GM12878 (cell line): ENCODE measurements around the gene TMEM91. TPM values are rescaled to one million over a fixed set of nuclear protein-coding genes. Genes with fewer than 3 reads are reported as not detected.

Source experiments
- ATAC-seq: fragments of 200-7000 bp; cut with Tn5 transposase; 3 replicates; pipeline ENCODE4 v1.9.1; 2020; ENCODE audit warnings: mild to moderate bottlenecking, moderate library complexity
- BruUV-seq: library from RNA; stranded (reverse); fragments of 400-500 nt; replicated peaks from 2 replicates; lab custom pipeline; 2021; lab: Mats Ljungman, UMichigan
- CTCF ChIA-PET: fragments of 300-600 bp; sonication (Branson Sonifier 250); formaldehyde crosslinking; extraction: SDS; loops from one replicate; lab custom pipeline; 2021; ENCODE audit warnings: inconsistent platforms; lab: Yijun Ruan, JAX
- POLR2A ChIA-PET: fragments of 350-600 bp; formaldehyde crosslinking; extraction: SDS; loops from one replicate; lab custom pipeline; 2021; ENCODE audit warnings: inconsistent platforms; lab: Charles Lee
- RAD21 ChIA-PET: fragments of 300-600 bp; sonication (Branson Sonifier 250); formaldehyde crosslinking; loops from one replicate; lab custom pipeline; 2023; ENCODE audit warnings: antibody characterized with exemption; ENCODE audit not compliant: unreplicated experiment; lab: Charles Lee
- SMC1A ChIA-PET: fragments of 300-600 bp; sonication (Branson Sonifier 250); formaldehyde crosslinking; loops from one replicate; lab custom pipeline; 2023; ENCODE audit not compliant: unreplicated experiment, uncharacterized antibody; lab: Charles Lee
- DNase-seq: peaks from one replicate; pipeline ENCODE4 v3.0.0-alpha.2; 2011; ENCODE audit warnings: low read depth, low spot score
- FAIRE-seq: peaks from 3 replicates; lab custom pipeline; 2011; peaks lifted over from hg19 to GRCh38; lab: Jason Lieb, UNC
- H2AFZ ChIP-seq: 2 replicates; pipeline ENCODE4 v1.6.0; 2011; ENCODE audit warnings: low read depth, low read length, control low read depth; ENCODE audit not compliant: control insufficient read depth
- H3K27ac ChIP-seq: 2 replicates; pipeline ENCODE4 v1.5.1; 2011; ENCODE audit warnings: control low read depth; ENCODE audit not compliant: control insufficient read depth, insufficient read depth
- H3K27me3 ChIP-seq, 2 experiments: replicated peaks in 1 of 2; 2 replicates each; pipeline versions ENCODE4 v1.6.0 to v1.6.1; 2011; ENCODE audit warnings: low read length in 1 of 2; ENCODE audit not compliant: control insufficient read depth in 2 of 2, insufficient read depth in 2 of 2
- H3K36me3 ChIP-seq, 2 experiments: 2 replicates each; pipeline ENCODE4 v1.5.1; 2011; ENCODE audit warnings: low read length in 1 of 2; ENCODE audit not compliant: control insufficient read depth in 2 of 2, insufficient read depth in 2 of 2
- H3K4me1 ChIP-seq: 2 replicates; pipeline ENCODE4 v1.6.1; 2011; ENCODE audit warnings: mild to moderate bottlenecking, low read length, moderate library complexity, mixed read lengths; ENCODE audit not compliant: control insufficient read depth, insufficient read depth
- H3K4me2 ChIP-seq: 2 replicates; pipeline ENCODE4 v1.6.0; 2011; ENCODE audit warnings: control low read depth; ENCODE audit not compliant: control insufficient read depth, insufficient read depth
- H3K4me3 ChIP-seq: fragments of 200-600 bp; sonication (generic); 2 replicates; pipeline ENCODE4 v1.5.1; 2016
- H3K79me2 ChIP-seq: 2 replicates; pipeline ENCODE4 v1.6.0; 2011; ENCODE audit warnings: low read length; ENCODE audit not compliant: control insufficient read depth, insufficient read depth
- H3K9ac ChIP-seq: 2 replicates; pipeline ENCODE4 v1.8.0; 2011; ENCODE audit warnings: low read length, control low read depth, mixed read lengths; ENCODE audit not compliant: control insufficient read depth, insufficient read depth
- H3K9me3 ChIP-seq: replicated peaks from 3 replicates; pipeline ENCODE4 v1.5.1; 2011; ENCODE audit warnings: mild to moderate bottlenecking, low read length; ENCODE audit not compliant: control insufficient read depth, insufficient read depth
- H4K20me1 ChIP-seq: 2 replicates; pipeline ENCODE4 v1.6.0; 2011; ENCODE audit not compliant: control insufficient read depth, insufficient read depth
- ASH2L ChIP-seq: fragments of 300-600, 200-600 bp; sonication (generic); IDR thresholded peaks from 2 replicates; pipeline ENCODE4 v1.6.1; 2017; ENCODE audit warnings: low read depth, mild to moderate bottlenecking, borderline replicate concordance
- ATF2 ChIP-seq: IDR thresholded peaks from 2 replicates; pipeline ENCODE4 v1.6.1; 2012; ENCODE audit warnings: low read length, inconsistent platforms
- CBX5 ChIP-seq: sonication (generic); IDR thresholded peaks from 2 replicates; pipeline ENCODE4 v1.6.1; 2016; ENCODE audit warnings: low read depth, moderate library complexity, mild to moderate bottlenecking, inconsistent platforms
- GABPA ChIP-seq: IDR thresholded peaks from 2 replicates; pipeline ENCODE4 v1.6.1; 2014; ENCODE audit warnings: antibody characterized with exemption, low read depth, mild to moderate bottlenecking, inconsistent platforms
- IRF3 ChIP-seq: fragments of 450-650 bp; IDR thresholded peaks from 2 replicates; pipeline ENCODE4 v1.6.1; 2014; ENCODE audit warnings: mild to moderate bottlenecking
- KDM1A ChIP-seq: fragments of 200-600 bp; sonication (generic); IDR thresholded peaks from 2 replicates; pipeline ENCODE4 v1.6.1; 2016; ENCODE audit warnings: borderline replicate concordance
- LARP7 ChIP-seq: fragments of 450-650 bp; IDR thresholded peaks from 2 replicates; pipeline ENCODE4 v1.6.1; 2017; ENCODE audit warnings: mild to moderate bottlenecking
- NFYA ChIP-seq: IDR thresholded peaks from 2 replicates; pipeline ENCODE4 v1.6.1; 2011; ENCODE audit warnings: low read depth, mild to moderate bottlenecking, low read length, improper control_type of control experiment, borderline replicate concordance
- NFYB ChIP-seq: IDR thresholded peaks from 2 replicates; pipeline ENCODE4 v1.6.1; 2011; ENCODE audit warnings: low read depth, mild to moderate bottlenecking, low read length, improper control_type of control experiment, moderate library complexity; ENCODE audit not compliant: insufficient read depth
- SMAD5 ChIP-seq: IDR thresholded peaks from 2 replicates; pipeline ENCODE4 v1.6.1; 2016; ENCODE audit warnings: antibody characterized with exemption, low read depth
- ZBTB33 ChIP-seq: fragments of 450-650 bp; IDR thresholded peaks from 2 replicates; pipeline ENCODE4 v1.6.1; 2017; ENCODE audit warnings: mild to moderate bottlenecking
- ZNF24 ChIP-seq: fragments of 450-650 bp; IDR thresholded peaks from 2 replicates; pipeline ENCODE4 v1.6.1; 2017; ENCODE audit warnings: antibody characterized with exemption, mild to moderate bottlenecking
- WGBS: methylation state at CpG from one replicate; pipeline ENCODE4 v1.1.6; 2016; ENCODE audit warnings: low lambda C conversion rate; ENCODE audit not compliant: insufficient replicate concordance, insufficient coverage; ENCODE audit errors: missing lambda C conversion rate; 5-methylcytosine and 5-hydroxymethylcytosine counted together
- in situ Hi-C: fragments of 300-500 bp; cut with MboI; formaldehyde crosslinking; loops from 9 replicates; pipeline ENCODE4 v1.14.3; 2018; ENCODE audit warnings: mixed read lengths
- intact Hi-C: fragments of 100-400 bp; cut with micrococcal nuclease; formaldehyde crosslinking; loops from one replicate; pipeline ENCODE4 v1.14.2; 2022; ENCODE audit not compliant: unreplicated experiment
- polyA plus RNA-seq, 11 experiments: library from polyadenylated mRNA; depleted of rRNA in 4 of 11; unstranded in 6 of 11; stranded (reverse) in 5 of 11; fragments of >200 nt; fragmentation: Nextera tagmentation in 4 of 11; fragmentation: Illumina TruSeq in 1 of 11; extraction: Ambion mirVana in 4 of 11; extraction: Trizol in 1 of 11; gene quantifications; 1 replicate in 1 of 11; 2 replicates in 10 of 11; pipeline versions ENCODE4 v1.2.1 to v1.2.3, GENCODE V29; 2011 to 2016; ENCODE audit warnings: inconsistent platforms in 2 of 11, missing spikeins in 2 of 11, low read depth in 1 of 11
- total RNA-seq, 4 experiments: library from RNA; depleted of rRNA in 3 of 4; stranded (reverse); fragments of >200 nt in 3 of 4; fragmentation: Illumina TruSeq in 1 of 4; extraction: Trizol in 1 of 4; gene quantifications; 2 replicates each; pipeline versions ENCODE4 v1.2.1 to v1.2.3, GENCODE V29; 2013 to 2021

TMEM91 gene
- total and polyA plus RNA-seq, 10 of the 15 experiments (the other 5 are each of a cell fraction or from before 2014, with no cell fraction given), result 1.5 to 5.5 (median 2.7) TPM

GRCh38 chr19:41409288-41409687 is 33.0 kb downstream of the TMEM91 start:
- peak; percentile 45 for ATAC-seq
- H3K79me2 ChIP-seq, result peaks cover 5% of the 10 kb centered on the region
- WGBS, result 74% methylated on average over 4 of the region's 4 CpGs
- no peaks in the 10 kb centered on the region for H3K9me3 ChIP-seq
- FAIRE-seq, result no peak
- H3K36me3 ChIP-seq, result peaks cover 0 to 3% of the 10 kb centered on the region in 2 experiments; a peak in 3 of 4 replicates
- CTCF ChIA-PET, result interaction anchor here (1.1 to 1.5 kb wide), 4 partner anchors 10 to 154 kb away, joined by 3 to 7 read pairs (median 4); partner anchors contain the start of gene DMAC2
- POLR2A ChIA-PET, result interaction anchor here (0.5 to 1.2 kb wide), 2 partner anchors 11 to 28 kb away, joined by 3 read pairs; no protein-coding TSS in a partner anchor
- no peak for TF ChIP-seq NFYB
- TF ChIP-seq GABPA, result no peak
- TF ChIP-seq ZBTB33, result no peak
- TF ChIP-seq SMAD5, result no peak
- TF ChIP-seq ZNF24, result no peak
- no peak for TF ChIP-seq ASH2L
- TF ChIP-seq IRF3, result no peak
- no peak for TF ChIP-seq LARP7
- TF ChIP-seq NFYA, result no peak
- TF ChIP-seq ATF2, result no peak
- TF ChIP-seq KDM1A, result no peak
- no peak for TF ChIP-seq CBX5
- H3K4me3 ChIP-seq, result no peak overlapping the region
- in situ Hi-C loops, result no loop called here
- peaks cover 18% of the 10 kb centered on the region for H3K4me1 ChIP-seq
- H2AFZ ChIP-seq, result no peak overlapping the region
- BruUV-seq, result no TSS peak
- DNase-seq, result no peak
- H3K27me3 ChIP-seq, result no peaks in the 10 kb centered on the region
- SMC1A ChIA-PET, result interaction anchor here (1.2 to 1.9 kb wide), 2 partner anchors 29 to 39 kb away, joined by 4 to 6 read pairs; no protein-coding TSS in a partner anchor
- peak overlapping the region; percentile 3; the same call in 1 of the 2 replicates for H3K9ac ChIP-seq
- intact Hi-C loops, result no loop called here
- H4K20me1 ChIP-seq, result no peaks in the 10 kb centered on the region
- RAD21 ChIA-PET, result no interaction called here
- peak overlapping the region; percentile 85 for H3K27ac ChIP-seq
- H3K4me2 ChIP-seq, result peak overlapping the region; percentile 71
